Prostate gland (tissue), 2 donors: ENCODE data around the gene CCDC73. TPM values are rescaled to one million over a fixed set of nuclear protein-coding genes. Genes with fewer than 3 reads are reported as not detected.
"Not testable (repeated sequence)": the region's sequence is repeated elsewhere in the genome, so short reads cannot be mapped to it uniquely, and the experiment has no call there.

ENCODE experiments used
- DNase-seq: peaks from one replicate; pipeline ENCODE4 v3.0.0-alpha.2; 2019; ENCODE audit warnings: low spot score
- H3K27ac ChIP-seq, 2 donors: fragments of 200-600 bp; sonication (generic); 2 replicates each; pipeline ENCODE4 v1.5.1; 2017 to 2019
- H3K27me3 ChIP-seq: fragments of 200-600 bp; sonication (generic); replicated peaks from 2 replicates; pipeline ENCODE4 v1.5.1; 2019; ENCODE audit not compliant: insufficient read depth
- H3K36me3 ChIP-seq, 2 donors: fragments of 200-600 bp; sonication (generic); 1 replicate in 1 of 2; 2 replicates in 1 of 2; pipeline versions ENCODE4 v1.5.1 to v1.8.1; 2017 to 2019
- H3K4me1 ChIP-seq: fragments of 200-600 bp; sonication (generic); replicated peaks from 2 replicates; pipeline ENCODE4 v1.5.1; 2019
- H3K4me3 ChIP-seq, 2 donors: fragments of 200-600 bp; sonication (generic); 2 replicates each; pipeline ENCODE4 v1.5.1; 2017 to 2019
- H3K9me3 ChIP-seq: fragments of 200-600 bp; sonication (generic); 2 replicates; pipeline ENCODE4 v1.5.1; 2017
- POLR2A ChIP-seq: fragments of 450-650 bp; IDR thresholded peaks from one replicate; pipeline ENCODE4 v1.6.1; 2016; ENCODE audit warnings: antibody characterized with exemption, mild to moderate bottlenecking
- POLR2AphosphoS5 ChIP-seq: sonication (generic); formaldehyde crosslinking; IDR thresholded peaks from one replicate; pipeline ENCODE4 v1.6.1; 2017; ENCODE audit warnings: antibody characterized with exemption
- WGBS: methylation state at CpG from one replicate; pipeline ENCODE4 v1.1.5; 2018; 5-methylcytosine and 5-hydroxymethylcytosine counted together
- intact Hi-C: fragments of 100-400 bp; cut with DNase I; formaldehyde crosslinking; loops from one replicate; pipeline ENCODE4 v1.14.2; 2022
- total RNA-seq, 2 donors: library from RNA; depleted of rRNA; stranded (reverse); fragments of >200 nt; gene quantifications; one replicate each; pipeline ENCODE4 v1.1.0, GENCODE V29; 2016
- TF ChIP-seq, protein P1 (sequence below), 4 experiments: fragments of 200-600 bp in 2 of 4; fragments of 450-650 bp in 2 of 4; sonication (generic) in 2 of 4; IDR thresholded peaks; 1 replicate in 3 of 4; 2 replicates in 1 of 4; pipeline ENCODE4 v1.5.1; 2016 to 2019; ENCODE audit warnings: antibody characterized with exemption in 4 of 4, mild to moderate bottlenecking in 2 of 4, moderate library complexity in 2 of 4

The CCDC73 gene
- total RNA-seq, 2 donors from 2014 or later = 0.09 to 2.7 TPM

GRCh38 chr11:32792111-32792947, 2.1 kb downstream of the CCDC73 start:
- intact Hi-C loops = loop anchor here (5.0 to 10.0 kb wide), 2 partner anchors 408 to 470 kb away; no protein-coding TSS in a partner anchor
- no peak overlapping the region for H3K27ac ChIP-seq
- no peak overlapping the region for H3K4me3 ChIP-seq
- WGBS = 33% methylated on average over 6 of the region's 6 CpGs
- H3K9me3 ChIP-seq = no peaks in the 10 kb centered on the region
- DNase-seq = no peak
- H3K4me1 ChIP-seq = no peaks in the 10 kb centered on the region
- no peaks in the 10 kb centered on the region for H3K27me3 ChIP-seq
- TF ChIP-seq, protein P1, sequence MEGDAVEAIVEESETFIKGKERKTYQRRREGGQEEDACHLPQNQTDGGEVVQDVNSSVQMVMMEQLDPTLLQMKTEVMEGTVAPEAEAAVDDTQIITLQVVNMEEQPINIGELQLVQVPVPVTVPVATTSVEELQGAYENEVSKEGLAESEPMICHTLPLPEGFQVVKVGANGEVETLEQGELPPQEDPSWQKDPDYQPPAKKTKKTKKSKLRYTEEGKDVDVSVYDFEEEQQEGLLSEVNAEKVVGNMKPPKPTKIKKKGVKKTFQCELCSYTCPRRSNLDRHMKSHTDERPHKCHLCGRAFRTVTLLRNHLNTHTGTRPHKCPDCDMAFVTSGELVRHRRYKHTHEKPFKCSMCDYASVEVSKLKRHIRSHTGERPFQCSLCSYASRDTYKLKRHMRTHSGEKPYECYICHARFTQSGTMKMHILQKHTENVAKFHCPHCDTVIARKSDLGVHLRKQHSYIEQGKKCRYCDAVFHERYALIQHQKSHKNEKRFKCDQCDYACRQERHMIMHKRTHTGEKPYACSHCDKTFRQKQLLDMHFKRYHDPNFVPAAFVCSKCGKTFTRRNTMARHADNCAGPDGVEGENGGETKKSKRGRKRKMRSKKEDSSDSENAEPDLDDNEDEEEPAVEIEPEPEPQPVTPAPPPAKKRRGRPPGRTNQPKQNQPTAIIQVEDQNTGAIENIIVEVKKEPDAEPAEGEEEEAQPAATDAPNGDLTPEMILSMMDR (IDR thresholded peaks at IDR 0.05) = no peak
- H3K36me3 ChIP-seq = no peaks in the 10 kb centered on the region

DNA sequence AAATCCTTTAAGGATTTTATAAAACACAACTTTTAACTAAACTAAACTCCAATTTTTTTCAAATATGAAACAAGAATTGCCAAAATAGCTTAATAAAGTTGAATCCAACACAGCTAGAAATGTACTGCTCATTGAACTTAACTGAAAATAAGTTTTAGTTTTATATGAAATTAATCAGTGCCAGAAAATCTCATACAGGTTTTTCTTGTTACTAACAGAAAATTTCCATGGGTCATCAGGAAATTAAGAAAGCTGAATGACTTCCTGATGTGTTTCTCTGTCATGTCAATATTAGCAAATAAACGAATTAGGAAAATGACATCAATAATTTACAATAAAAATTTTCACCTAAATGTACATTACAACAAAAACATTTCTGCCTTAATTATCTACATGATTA, 3.5 kb downstream of the CCDC73 start:
- no peak for DNase-seq
- WGBS = 70% methylated on average over 1 of the region's 1 CpG
- intact Hi-C loops = loop anchor here (5.0 to 10.0 kb wide), 2 partner anchors 406 to 469 kb away; no protein-coding TSS in a partner anchor
- no peaks in the 10 kb centered on the region for H3K4me1 ChIP-seq
- TF ChIP-seq, protein P1 (IDR thresholded peaks at IDR 0.05) = no peak
- TF ChIP-seq POLR2AphosphoS5 (no peak), POLR2A (no peak)
- H3K9me3 ChIP-seq = no peaks in the 10 kb centered on the region
- no peak overlapping the region for H3K4me3 ChIP-seq
- H3K27ac ChIP-seq = no peak overlapping the region
- H3K36me3 ChIP-seq = no peaks in the 10 kb centered on the region
- no peaks in the 10 kb centered on the region for H3K27me3 ChIP-seq

DNA sequence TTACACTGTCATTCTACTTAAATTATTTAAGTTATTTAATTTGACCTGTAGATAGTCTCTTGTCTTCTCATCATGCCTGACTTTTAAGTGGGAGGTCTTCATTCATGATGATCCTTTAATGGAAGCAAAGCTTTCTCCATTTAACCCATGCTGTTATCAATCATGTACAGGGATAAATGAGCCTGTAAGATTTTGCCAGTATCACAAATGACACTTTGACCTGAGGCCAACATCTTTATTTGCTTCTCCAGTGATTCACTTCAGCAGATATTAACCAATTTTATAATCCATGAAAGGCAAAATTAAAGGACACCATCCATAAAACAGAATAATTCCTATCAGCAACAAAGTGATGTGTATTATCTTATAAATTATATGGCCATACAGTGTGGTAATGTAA, 7.7 kb downstream of the CCDC73 start:
- Histone ChIP-seq H3K27ac (no peak overlapping the region), H3K4me1 (no peaks in the 10 kb centered on the region), H3K36me3 (no peaks in the 10 kb centered on the region), H3K9me3 (no peaks in the 10 kb centered on the region), H3K27me3 (no peaks in the 10 kb centered on the region), H3K4me3 (no peak overlapping the region)
- TF ChIP-seq POLR2A (no peak), POLR2AphosphoS5 (no peak)
- TF ChIP-seq, protein P1 (IDR thresholded peaks at IDR 0.05) = no peak
- intact Hi-C loops = no loop called here
- no peak for DNase-seq

- Histone ChIP-seq H3K27me3 (no peaks in the 10 kb centered on the region), H3K9me3 (no peaks in the 10 kb centered on the region), H3K36me3 (no peaks in the 10 kb centered on the region), H3K4me1 (no peaks in the 10 kb centered on the region), H3K27ac (no peak overlapping the region), H3K4me3 (no peak overlapping the region)
- intact Hi-C loops = no loop called here
- WGBS = 95% methylated on average over 3 of the region's 3 CpGs
- DNase-seq = no peak
- TF ChIP-seq POLR2A (no peak), POLR2AphosphoS5 (no peak)
- TF ChIP-seq, protein P1 (IDR thresholded peaks at IDR 0.05) = no peak
Observed at GRCh38 chr11:32785262-32785661, 9.2 kb downstream of the CCDC73 start.

GRCh38 chr11:32781721-32782120, 12.7 kb downstream of the CCDC73 start:
- H3K27me3 ChIP-seq = no peaks in the 10 kb centered on the region
- 80% methylated on average over 5 of the region's 5 CpGs for WGBS
- intact Hi-C loops = no loop called here
- TF ChIP-seq POLR2A (no peak), POLR2AphosphoS5 (no peak)
- TF ChIP-seq, protein P1 (IDR thresholded peaks at IDR 0.05) = no peak
- H3K36me3 ChIP-seq = no peaks in the 10 kb centered on the region
- no peak overlapping the region for H3K27ac ChIP-seq
- no peaks in the 10 kb centered on the region for H3K9me3 ChIP-seq
- H3K4me1 ChIP-seq = no peaks in the 10 kb centered on the region
- H3K4me3 ChIP-seq = no peak overlapping the region
- DNase-seq = no peak

- H3K27me3 ChIP-seq, H3K27ac ChIP-seq, H3K4me3 ChIP-seq, H3K36me3 ChIP-seq, DNase-seq, intact Hi-C loops, H3K9me3 ChIP-seq, H3K4me1 ChIP-seq: not testable (repeated sequence)
- 68% methylated on average over 2 of the region's 2 CpGs for WGBS
Observed at GRCh38 chr11:32780839-32781238, 13.6 kb downstream of the CCDC73 start.
